ENCODE measurements around the gene ZIC4.

DNA sequence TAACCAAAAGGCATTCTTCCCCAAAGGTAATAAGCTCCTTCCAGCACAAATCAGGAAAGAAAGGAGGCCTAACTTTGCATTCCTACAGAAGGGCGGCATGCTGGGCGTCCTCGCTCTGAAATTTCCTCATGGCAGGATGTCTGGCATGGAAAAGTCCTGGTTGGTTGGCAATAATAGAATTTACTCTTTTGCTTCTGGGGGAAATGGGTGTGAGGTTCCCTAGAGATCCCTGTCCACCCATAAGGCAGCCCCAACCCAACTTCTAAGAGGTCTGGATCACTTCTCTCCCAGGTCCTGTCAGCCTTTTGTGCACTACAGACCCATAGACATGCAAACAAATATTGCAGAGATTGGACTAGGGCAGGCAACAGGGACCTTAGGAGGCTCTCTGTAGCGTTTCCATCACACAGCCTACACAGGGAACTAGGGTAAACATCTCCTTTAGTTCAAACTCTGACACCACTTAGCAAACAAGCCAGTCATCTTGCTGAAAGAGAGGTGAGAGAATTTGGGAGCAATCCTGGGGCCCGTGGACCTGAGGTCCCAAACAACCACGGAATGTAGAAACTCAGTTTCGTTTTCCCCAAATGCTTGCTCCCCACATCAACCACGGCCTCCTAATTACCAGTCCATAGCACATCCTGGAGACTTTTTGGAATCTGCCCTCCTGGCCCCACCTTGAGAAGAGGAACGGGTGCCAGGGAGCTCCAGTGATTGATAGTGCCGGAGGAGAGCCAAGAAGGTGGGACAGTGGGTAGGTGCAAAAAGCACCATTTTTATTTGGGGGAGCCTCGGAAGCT lies 2.1 kb downstream of the ZIC4 start:
- no peak for TF ChIP-seq TGIF2 (CRISPR knock-in tag; IDR thresholded peaks at IDR 0.05)
- no peak for TF ChIP-seq ZNF316 (IDR thresholded peaks at IDR 0.05)
- no peak for TF ChIP-seq SIN3A (IDR thresholded peaks at IDR 0.05; ENCODE audit: borderline replicate concordance in 2 of 2, control insufficient read depth in 1 of 2, low read depth in 2 of 2, low read length in 2 of 2)
- TF ChIP-seq MAFK (IDR thresholded peaks at IDR 0.05; ENCODE audit: low read length), result no peak

Measured in K562 (cell line).